Erythroblast (primary cell): ENCODE results near the gene TCF12.

Experiments used
- GATA1 ChIP-seq: IDR thresholded peaks from 2 replicates; pipeline ENCODE4 v1.6.1; 2011; ENCODE audit warnings: low read depth, mild to moderate bottlenecking, control low read depth, low read length, moderate library complexity
- POLR2A ChIP-seq: IDR thresholded peaks from 2 replicates; pipeline ENCODE4 v1.6.1; 2011; ENCODE audit warnings: mild to moderate bottlenecking, low read length

- TF ChIP-seq POLR2A = no peak
- TF ChIP-seq GATA1 = no peak
Observed at GRCh38 chr15:56879502-56879901, 38.9 kb upstream of the TCF12 start.
